ENCODE measurements around the gene MRC2. TPM values are rescaled to one million over a fixed set of nuclear protein-coding genes. Genes with fewer than 3 reads are reported as not detected.

Gene MRC2
- total RNA-seq, 2 donors from 2014 or later: 60.3 to 130 TPM

DNA sequence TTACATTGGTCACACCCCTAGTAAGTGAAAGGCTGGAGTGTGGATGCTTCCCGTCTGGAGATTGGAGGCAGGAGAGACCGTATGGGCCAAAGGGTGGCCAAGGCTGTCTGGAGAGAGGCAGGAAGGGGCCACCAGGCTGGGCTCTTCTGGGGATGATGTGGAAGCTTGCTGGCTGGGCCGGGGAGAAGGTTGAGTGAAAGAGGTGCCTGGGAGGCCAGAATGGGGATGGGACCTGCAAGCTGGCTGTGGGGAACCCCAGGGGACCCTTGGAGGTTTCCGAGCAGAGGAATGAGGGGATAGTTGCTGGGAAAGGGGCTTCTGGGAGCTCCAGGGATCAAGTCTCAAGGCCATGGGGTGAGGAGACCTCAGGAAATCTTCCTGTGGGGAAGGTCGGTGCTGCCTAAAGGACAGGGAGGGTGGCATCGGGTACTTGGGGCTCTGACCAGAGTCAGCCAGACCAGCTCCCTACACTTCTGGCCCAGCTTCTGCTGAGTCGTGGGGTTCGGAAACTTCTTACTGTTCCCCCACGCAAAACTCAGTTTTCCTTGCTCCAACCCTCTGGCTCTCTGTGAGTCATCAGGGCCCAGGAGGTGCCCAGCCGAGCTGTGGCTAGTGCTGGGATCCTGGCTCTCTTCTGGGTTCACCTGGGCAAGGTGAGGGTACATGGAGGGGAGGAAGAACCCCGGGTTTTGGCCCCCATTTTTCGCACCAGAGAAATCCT is 3.1 kb downstream of the MRC2 start:
- DNase-seq (ENCODE audit: low spot score): no peak
- intact Hi-C loops (cut with DNase I): no loop called here

DNA sequence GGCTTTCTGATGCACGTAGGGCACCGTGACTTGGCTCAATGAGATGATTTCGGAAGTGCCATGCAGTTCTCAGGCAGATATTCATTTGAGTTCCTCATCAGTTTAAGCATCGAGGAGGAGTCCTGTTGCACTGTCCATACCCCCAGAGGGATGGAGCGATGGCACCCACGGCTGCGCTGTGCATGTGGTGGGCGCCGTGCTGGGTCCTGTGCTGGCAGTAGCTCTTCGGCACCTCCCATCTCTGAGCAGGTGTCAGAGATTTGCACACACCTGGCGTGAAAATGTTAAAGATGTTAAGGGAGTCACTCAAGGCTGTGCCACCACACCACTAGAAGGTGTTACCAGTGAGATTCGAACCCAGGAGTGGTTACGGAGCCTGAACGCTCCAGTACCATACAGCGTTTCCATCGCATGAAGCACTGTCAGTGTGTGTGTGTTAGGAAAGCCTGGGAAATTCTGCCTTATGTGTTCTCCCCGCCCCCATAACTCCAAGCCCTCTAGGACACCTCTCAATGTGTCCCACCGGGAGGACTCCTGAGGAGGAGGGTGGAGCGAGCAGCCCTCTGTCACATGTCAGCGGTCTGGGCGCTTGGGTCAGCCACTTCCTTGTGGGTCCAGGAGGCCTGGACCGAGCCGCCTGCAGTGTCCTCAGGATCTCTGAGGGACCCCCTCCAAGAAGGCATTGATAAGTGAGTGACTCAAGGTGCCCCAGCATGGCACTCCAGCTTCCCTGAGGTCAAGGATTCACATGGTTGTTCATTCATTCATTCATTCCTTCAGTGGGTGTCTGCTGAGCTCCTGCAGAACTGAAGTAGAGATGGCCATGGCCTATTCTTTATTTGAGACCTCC is 3.8 kb downstream of the MRC2 start:
- DNase-seq (ENCODE audit: low spot score): no peak
- intact Hi-C loops (cut with DNase I): no loop called here

DNA sequence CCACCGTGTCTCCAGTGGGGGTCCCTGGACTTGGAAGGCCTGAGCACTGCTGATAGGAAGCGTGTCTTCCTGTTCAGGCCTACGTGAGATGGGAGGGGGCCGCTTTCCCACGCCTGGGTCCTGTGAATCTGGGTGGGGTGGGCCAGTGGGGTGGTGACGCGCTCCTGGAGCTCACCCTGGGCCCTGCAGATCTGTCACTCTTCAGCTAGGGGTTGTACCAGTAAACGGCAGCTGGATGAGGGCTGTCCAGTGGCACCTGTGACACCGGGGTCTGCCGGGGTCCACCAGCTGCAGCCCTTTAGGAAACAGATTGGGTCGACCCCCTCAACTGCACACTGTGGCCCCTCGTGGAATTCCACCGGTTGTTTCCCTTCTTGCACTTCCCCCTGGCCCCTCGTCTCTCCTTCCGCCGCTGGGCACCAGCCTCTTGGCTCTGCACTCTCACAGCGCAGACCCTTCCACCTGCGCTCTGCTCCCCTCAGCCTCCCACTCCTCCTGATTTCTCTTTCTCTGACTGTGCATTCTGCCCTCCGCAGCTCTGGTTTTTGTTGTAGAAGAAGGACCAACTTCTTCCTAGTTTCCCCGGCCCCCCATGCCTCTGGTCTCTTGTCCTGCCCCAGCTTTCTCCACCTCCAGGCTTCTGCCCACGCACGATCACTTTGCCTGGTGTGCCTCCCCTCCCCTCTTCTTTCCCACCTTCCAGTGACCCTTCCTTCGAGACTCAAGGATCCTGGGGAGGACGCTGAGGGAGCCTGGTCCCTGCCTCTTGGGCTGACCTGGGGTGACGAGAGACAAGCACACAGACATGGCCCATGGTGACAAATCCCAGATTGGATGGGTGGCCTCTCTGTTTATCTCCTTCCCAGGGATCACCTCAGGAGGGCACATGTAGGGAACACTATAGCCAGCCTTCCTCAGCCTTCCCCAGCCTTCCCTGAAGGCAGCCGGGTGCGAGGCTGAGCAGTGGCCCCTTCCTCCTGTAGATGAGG is 4.8 kb downstream of the MRC2 start:
- intact Hi-C loops (cut with DNase I): no loop called here
- DNase-seq (ENCODE audit: low spot score): no peak

DNA sequence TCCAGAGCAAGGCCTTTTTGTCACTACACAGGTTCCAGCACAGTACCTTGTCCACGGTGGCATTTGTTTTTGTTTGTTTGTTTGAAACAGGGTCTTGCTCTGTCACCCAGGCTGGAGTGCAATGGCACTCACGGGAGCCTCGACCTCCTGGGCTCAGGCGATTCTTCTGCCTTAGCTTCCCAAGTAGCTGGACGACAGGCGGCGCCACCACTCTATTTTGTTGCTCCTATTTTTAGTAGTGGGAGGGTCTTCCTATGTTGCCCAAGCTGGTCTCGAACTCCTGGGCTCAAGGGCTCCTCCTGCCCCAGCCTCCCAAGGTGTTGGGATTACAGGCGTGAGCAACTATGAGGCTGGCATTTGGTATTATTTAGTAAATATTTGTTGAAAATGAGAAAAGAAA is 10.3 kb downstream of the MRC2 start:
- intact Hi-C loops (cut with DNase I): no loop called here

DNA sequence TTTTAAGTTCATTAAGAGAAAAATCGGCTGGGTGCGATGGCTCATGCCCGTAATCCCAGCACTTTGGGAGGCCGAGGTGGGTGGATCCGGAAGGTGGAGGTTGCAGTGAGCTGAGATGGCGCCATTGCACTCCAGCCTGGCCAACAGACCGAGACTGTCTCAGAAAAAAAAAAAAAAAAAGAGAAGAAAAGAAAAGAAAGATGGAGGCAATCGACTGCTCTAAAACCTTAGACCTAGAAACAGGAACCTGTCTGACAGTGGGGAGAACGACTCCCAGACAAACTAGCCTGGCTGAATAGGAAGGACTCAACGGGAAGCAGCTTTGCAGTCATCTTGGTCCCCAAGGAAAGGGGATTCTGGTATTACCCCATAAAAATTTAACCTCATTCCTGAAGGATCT is 13.7 kb downstream of the MRC2 start:
- intact Hi-C loops (cut with DNase I): no loop called here
- peak; percentile 29 for DNase-seq (ENCODE audit: low spot score)

More for the DNA sequence above, 10.3 kb downstream of the MRC2 start:
- DNase-seq (ENCODE audit: low spot score): peak; percentile 65

DNA sequence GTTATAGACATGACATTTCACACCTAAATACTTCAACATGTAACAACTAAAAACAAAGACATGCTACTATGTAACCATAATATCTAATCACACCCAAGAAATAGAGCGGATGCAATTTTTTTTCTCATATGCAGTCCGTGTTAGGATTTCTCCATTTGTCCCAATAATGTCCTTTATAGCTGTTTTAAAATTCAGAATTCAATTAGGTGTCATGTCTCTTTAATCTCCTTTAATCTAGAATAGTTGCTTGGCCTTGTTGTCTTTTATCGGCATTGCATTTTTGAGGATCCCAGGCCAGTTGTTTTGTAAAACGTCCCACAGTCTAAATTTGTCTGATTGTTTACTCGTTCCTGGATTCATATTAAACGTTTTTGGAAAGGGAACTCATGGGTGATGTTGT is 14.5 kb downstream of the MRC2 start:
- intact Hi-C loops (cut with DNase I): no loop called here
- no peak for DNase-seq (ENCODE audit: low spot score)

DNA sequence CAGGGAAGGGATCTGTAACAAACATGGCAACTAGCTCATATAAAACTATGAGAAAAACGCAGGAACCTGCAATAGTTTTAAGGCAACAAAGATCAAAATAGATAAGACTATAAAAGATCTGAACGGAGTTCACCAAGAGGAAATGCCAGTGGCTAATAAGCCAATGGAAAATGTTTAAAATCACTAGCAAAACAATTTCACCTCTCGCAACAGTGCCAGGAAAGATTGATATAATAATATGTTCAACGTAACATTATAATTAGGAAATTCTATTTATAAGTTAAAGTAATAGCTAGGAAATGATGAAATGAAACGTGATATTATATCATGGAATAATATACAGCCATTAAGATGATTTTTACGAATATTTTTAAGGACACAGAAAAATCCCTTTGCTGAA is 16.0 kb downstream of the MRC2 start:
- DNase-seq (ENCODE audit: low spot score): no peak
- intact Hi-C loops (cut with DNase I): no loop called here

DNA sequence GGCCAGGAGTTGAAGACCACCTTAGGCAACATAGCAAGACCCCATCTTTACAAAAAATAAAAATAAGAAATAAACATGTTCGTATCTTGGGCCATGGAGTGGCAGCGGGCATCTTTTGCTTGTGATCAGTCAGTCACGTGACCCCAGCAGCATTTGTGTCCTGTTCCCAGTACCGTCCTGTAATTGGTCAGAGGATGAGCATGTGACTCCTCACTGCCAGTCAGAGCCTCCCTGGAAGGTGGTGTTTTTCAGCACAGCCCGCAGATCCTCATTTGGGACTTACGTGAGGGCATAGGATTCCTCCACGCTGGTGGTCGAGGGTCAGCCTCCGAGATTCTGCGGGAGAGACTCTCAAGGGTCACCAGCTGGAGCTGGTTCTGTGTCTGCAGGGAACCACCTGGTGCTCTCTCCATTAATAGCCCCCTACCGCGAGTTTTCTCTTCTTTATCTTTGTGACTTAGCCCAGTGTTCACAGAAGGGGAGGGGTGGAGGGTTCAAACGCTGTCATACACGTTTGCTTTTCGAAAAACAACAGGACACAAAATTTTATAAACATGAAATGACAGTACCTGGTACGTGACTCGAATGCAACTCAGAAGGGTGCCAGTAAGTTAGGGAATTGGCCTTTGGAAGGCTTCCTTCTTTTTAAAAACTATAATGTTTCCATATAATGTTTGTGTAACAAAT is 17.2 kb downstream of the MRC2 start:
- intact Hi-C loops (cut with DNase I): no loop called here
- DNase-seq (ENCODE audit: low spot score): peak; percentile 47

DNA sequence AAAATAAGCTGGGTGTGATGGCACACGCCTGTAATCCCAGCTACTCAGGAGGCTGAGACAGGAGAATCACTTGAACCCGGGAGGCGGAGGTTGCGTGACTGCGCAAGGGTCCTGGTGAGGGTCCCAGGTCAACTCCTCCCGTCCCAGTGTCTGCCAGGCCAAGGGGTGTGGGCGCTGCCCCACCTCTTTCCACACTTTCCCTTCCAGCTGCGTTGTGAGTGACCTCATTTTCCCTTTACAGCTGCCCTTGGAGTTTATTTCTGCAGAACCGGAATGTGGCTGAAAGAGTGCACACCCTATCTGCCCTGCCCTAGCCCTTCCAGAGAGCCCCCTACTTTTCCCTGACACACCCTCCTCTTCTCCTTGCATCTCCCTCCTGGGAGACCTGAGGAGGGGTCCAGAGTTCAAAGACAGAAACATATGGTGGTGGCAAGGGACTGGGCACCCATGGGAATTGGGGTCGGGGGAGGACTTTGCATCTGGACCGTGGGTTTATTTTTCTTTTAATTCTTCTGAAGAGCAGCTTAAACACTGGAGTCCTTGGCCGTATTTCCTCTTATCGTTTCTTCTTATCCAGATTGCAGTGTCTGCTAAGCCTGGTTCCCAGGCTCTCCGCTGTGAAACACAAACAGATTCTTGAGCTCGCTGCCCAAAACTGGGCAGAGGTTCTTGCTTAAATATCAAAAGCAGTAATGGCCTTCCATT is 20.9 kb downstream of the MRC2 start:
- DNase-seq (ENCODE audit: low spot score): peak; percentile 78
- intact Hi-C loops (cut with DNase I): no loop called here

DNA sequence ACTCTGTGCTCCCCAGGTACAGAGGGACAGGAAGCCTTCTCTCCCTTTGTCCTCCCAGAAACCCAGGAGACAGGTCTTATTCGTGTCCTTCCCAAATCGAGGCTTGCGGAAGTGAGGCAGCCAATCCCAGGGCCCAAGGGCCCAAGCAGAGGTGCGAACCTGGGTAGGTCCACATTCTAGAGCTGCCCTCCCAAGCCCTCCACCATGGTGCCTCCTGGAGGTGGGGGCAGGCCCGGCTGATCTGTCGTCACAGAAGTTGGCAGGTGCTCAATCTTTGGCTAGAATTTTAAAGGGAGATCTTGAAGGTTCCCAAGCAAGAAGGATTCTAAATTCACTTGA is 21.5 kb downstream of the MRC2 start:
- intact Hi-C loops (cut with DNase I): no loop called here
- DNase-seq (ENCODE audit: low spot score): peak; percentile 76

DNA sequence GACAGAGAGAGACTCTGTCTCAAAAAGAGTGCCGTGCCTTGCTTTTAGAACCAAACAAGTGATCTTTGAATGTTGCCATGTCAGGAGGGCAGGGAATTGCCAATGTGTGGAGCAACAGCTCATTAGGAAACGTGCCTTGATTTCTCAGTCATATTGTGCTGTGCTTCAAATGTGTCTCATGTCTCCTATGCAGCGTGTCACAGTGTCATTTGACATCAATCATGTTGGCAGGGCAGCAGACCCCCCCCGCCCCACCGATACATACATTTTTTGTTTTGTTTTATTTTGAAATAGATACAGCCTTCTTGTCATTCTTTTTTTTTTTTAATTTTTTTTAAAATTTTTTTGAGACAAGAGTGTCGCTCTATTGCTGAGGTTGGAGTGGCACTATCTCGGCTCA is 22.1 kb downstream of the MRC2 start:
- DNase-seq (ENCODE audit: low spot score): peak; percentile 64
- intact Hi-C loops (cut with DNase I): no loop called here

DNA sequence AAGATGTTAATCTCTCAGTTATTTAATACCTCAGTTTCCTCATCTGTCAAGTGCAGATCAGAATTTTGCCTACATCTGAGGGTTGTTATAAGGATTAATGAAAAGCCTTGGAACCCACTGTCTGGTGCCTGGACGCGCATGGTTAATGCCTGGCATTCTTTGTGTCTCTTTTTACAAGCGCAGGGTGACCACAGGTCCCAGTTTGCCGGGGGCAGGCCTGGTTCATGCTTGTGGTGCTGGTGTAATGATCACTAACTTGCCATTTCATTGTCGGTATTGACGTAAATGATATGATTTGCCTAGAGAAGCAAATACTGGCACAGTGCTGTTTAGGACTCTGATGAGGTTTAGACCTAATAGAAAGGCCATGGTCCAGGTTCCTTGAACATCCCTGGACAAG is 23.1 kb downstream of the MRC2 start:
- DNase-seq (ENCODE audit: low spot score): peak; percentile 54
- intact Hi-C loops (cut with DNase I): no loop called here

DNA sequence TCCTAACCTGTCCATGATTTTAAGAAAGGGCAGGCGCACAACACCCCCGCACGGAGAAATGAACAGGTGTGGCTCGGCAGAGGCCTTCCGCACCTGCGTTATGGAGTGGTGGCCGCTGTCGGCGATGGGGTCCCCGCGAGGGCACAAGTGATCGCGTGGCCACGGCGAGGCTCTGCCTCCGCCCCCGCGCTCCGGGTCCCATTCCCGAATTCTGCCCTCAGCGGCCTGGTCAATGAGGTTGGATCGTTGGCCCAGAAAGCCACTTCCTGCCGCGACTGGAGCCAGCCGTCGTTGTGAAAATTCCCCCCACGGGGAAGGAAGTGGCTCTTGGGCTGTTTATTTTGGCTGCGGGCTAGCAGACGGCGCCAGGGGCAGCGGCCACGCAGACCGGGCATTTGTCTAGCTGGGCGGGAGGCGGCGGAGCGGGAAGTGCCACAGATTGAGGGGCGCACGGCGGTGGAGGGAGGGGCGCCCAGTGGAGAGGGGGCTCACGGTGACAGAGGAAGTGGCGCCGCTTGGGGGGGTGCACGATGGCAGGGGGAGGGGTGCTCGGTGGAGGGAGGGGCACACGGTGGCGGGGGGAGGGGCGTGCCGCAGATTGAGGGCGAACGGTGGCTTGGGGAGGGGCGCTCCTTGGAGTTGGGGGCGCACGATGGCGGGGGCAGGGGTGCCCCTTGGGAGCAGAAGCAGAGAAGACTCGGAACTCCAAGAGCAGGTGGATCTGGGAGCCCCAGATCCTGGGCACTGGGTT is 25.0 kb downstream of the MRC2 start:
- intact Hi-C loops (cut with DNase I): no loop called here
- DNase-seq (ENCODE audit: low spot score): peak; percentile 91

DNA sequence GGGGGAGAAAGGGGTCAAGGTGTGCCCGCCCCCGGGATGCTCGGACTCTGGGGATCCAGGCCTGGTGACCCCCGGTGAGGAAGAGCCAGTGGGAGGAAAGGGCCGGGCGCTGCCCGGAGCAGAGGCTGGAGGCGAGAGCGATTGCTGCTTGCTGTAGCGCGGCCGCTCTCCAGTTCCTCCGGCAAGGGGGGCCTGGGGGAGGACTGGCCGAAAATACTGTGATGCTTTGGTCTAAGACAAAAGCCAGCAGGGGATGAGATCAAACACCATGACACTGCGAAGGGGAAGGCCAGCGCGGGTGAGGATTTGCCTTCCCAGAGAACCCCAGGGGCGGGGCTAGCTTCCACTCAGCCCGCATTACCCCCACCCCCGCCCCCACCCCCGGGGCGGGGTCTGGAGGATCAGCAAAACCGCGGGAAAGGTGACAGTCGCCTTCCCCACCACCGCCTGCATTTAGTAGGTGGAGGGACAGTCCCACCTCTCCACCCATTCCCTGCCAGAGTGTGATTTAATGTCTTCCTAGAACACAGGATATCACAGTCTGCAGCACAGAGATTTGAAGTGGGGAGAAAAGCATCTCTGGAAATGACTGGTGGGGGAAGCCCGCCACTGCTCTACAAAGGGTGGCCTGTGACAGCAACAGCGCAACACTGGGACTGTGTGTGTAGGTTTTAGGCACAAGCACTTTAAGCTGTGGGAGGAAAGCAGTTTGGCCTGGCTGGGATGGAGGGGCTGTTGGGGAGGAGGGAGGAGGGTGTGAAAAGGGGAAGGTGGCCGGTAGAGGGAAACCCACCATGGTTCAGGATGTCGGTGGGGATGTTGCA is 25.7 kb downstream of the MRC2 start:
- DNase-seq (ENCODE audit: low spot score): peak; percentile 91
- intact Hi-C loops (cut with DNase I): no loop called here

DNA sequence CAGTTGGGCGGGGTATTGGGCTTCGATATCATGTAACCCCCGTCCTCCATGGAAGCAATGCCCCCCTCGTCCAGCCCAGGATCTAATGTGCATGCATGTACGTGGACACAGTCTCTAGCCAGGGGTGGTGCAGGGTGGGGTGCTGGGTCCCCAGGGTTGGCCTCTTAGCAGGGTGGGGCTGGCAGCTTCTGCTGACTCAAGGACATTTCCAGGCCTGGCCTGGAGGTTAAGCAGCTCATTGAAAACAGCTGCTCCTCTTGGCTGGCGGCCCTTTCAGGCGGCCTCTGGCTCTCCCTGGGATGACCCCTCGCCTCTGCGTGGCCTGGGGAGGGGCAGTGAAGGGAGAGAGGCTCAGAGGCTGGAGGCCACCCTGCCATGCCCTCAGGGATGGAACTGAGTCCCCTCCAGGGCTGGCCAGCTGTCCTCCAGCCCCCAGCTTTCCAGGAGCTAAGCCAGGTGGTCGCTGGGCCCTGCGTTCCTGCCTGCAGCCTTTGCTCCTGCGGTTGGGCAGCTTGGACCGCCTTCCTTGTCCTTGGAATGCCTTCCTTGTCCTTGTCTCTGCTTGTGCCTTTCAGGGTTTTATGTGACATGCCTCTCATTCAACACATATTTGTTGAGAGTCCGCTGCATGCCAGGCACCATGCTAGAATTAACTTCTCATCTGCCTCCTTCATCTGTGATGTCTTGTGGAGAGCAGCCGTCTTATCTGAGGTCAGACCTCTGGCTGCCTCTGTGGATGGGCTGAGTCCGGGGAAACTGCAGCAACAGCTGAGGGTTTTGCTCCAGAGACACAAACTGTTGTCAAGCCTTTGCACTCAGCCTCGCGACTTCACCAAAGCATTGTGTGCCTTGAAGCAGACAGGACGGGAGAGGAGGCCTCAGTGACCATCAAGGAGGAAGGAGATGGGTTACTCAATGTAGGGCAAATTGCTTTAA is 26.6 kb downstream of the MRC2 start:
- DNase-seq (ENCODE audit: low spot score): peak; percentile 88
- intact Hi-C loops (cut with DNase I): no loop called here

DNA sequence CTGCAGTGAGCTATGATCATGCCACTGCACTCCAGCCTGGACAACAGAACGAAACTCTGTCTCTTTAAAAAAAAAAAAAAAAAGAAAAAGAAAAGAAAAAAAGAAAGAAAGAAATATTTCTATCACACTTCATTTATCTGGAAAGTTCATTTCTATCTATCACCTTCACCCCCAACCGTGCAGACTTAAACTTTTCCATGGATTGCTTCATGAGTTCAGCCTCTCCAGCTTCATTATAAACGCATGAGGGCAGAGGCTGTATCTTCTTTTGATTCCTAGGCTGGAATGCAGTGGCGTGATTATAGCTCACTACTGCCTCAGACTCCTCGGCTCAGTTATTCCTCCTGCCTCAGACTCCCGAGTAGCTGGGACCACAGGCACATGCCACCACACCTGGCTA is 28.2 kb downstream of the MRC2 start:
- intact Hi-C loops (cut with DNase I): no loop called here
- DNase-seq (ENCODE audit: low spot score): no peak

All from posterior vena cava (tissue), 2 donors.